HCT116 (cell line): ENCODE data around the gene LASP1. TPM values are rescaled to one million over a fixed set of nuclear protein-coding genes. Genes with fewer than 3 reads are reported as not detected.

Experiments used
- ATAC-seq: fragments of 200-7000 bp; cut with Tn5 transposase; 2 replicates; pipeline ENCODE4 v1.9.1; 2020; ENCODE audit warnings: mild to moderate bottlenecking, moderate library complexity
- BruUV-seq: library from RNA; stranded (reverse); fragments of 400-500 nt; replicated peaks from 2 replicates; lab custom pipeline; 2021; lab: Mats Ljungman, UMichigan
- CTCF ChIA-PET: fragments of 300-600 bp; sonication (Branson Sonifier 250); formaldehyde crosslinking; loops from one replicate; lab custom pipeline; 2021; ENCODE audit warnings: antibody characterized with exemption; lab: Charles Lee
- POLR2A ChIA-PET: fragments of 300-600, 350-600 bp; sonication (Branson Sonifier 250); formaldehyde crosslinking; loops from one replicate; lab custom pipeline; 2021; ENCODE audit warnings: antibody characterized with exemption; lab: Charles Lee
- RAD21 ChIA-PET, 2 experiments: fragments of 300-600 bp; sonication (Branson Sonifier 250); formaldehyde crosslinking; loops; one replicate each; lab custom pipeline; 2023; ENCODE audit warnings: low total read pairs in 2 of 2; ENCODE audit not compliant: uncharacterized antibody in 2 of 2, unreplicated experiment in 2 of 2, low non-redundant PET in 1 of 2; lab: Charles Lee
- DNase-seq: peaks from one replicate; pipeline ENCODE4 v3.0.0-alpha.2; 2010; ENCODE audit warnings: low read depth, low spot score
- H2AFZ ChIP-seq: fragments of 200-600 bp; shearing (Covaris generic), sonication (generic); 2 replicates; pipeline ENCODE4 v1.6.1; 2017; ENCODE audit warnings: low read depth, mixed run types, mixed read lengths, antibody characterized with exemption, low read length; ENCODE audit not compliant: poor library complexity, severe bottlenecking
- H3K27ac ChIP-seq: 2 replicates; pipeline ENCODE4 v1.5.1; 2012; ENCODE audit warnings: low read depth, low read length
- H3K27me3 ChIP-seq: fragments of 200-600 bp; sonication (generic); 2 replicates; pipeline ENCODE4 v1.6.1; 2016; ENCODE audit warnings: mixed run types, low read length, mixed read lengths; ENCODE audit not compliant: insufficient read depth
- H3K36me3 ChIP-seq, 2 experiments: fragments of 200-500 bp in 1 of 2; fragments of 200-600 bp in 1 of 2; sonication (Bioruptor generic) in 1 of 2; sonication (generic) in 1 of 2; 2 replicates each; pipeline versions ENCODE4 v1.5.1 to v1.6.1; 2014 to 2016; ENCODE audit warnings: low read length in 2 of 2, inconsistent platforms in 1 of 2, mixed read lengths in 1 of 2, mixed run types in 1 of 2; ENCODE audit not compliant: insufficient read depth in 2 of 2, control insufficient read depth in 1 of 2
- H3K4me1 ChIP-seq, 2 experiments: fragments of 200-600 bp in 1 of 2; sonication (generic) in 1 of 2; 2 replicates each; pipeline versions ENCODE4 v1.5.1 to v1.6.1; 2012 to 2017; ENCODE audit warnings: low read length in 2 of 2, inconsistent platforms in 1 of 2, mild to moderate bottlenecking in 1 of 2, mixed read lengths in 1 of 2, mixed run types in 1 of 2, moderate library complexity in 1 of 2; ENCODE audit not compliant: insufficient read depth in 2 of 2, control insufficient read depth in 1 of 2
- H3K4me2 ChIP-seq: fragments of 200-600 bp; sonication (generic); 2 replicates; pipeline ENCODE4 v1.6.1; 2017; ENCODE audit warnings: mixed run types, low read length, mixed read lengths
- H3K4me3 ChIP-seq, 2 experiments: fragments of 200-600 bp in 1 of 2; sonication (generic) in 1 of 2; replicated peaks in 1 of 2; 2 replicates each; pipeline ENCODE4 v1.5.1; 2011 to 2016; ENCODE audit warnings: low read length in 2 of 2, control low read depth in 1 of 2, low read depth in 1 of 2, mild to moderate bottlenecking in 1 of 2, mixed read lengths in 1 of 2, mixed run types in 1 of 2
- H3K79me2 ChIP-seq: fragments of 200-600 bp; sonication (generic); 2 replicates; pipeline ENCODE4 v1.6.1; 2017; ENCODE audit warnings: mild to moderate bottlenecking, mixed run types, low read length, moderate library complexity, mixed read lengths; ENCODE audit not compliant: insufficient read depth
- H3K9ac ChIP-seq: fragments of 200-600 bp; sonication (generic); 2 replicates; pipeline ENCODE4 v1.6.1; 2016; ENCODE audit warnings: low read length, mixed read lengths
- H3K9me2 ChIP-seq: fragments of 200-600 bp; sonication (generic), shearing (Covaris generic); 2 replicates; pipeline ENCODE4 v1.6.1; 2017; ENCODE audit warnings: mixed run types, mild to moderate bottlenecking, moderate library complexity; ENCODE audit not compliant: insufficient read depth
- H3K9me3 ChIP-seq, 2 experiments: fragments of 200-500 bp in 1 of 2; fragments of 200-600 bp in 1 of 2; sonication (Bioruptor generic) in 1 of 2; sonication (generic) in 1 of 2; 2 replicates each; pipeline ENCODE4 v1.6.1; 2014 to 2017; ENCODE audit warnings: low read length in 2 of 2, mixed read lengths in 2 of 2, inconsistent platforms in 1 of 2, low read depth in 1 of 2, mild to moderate bottlenecking in 1 of 2, mixed run types in 1 of 2, moderate library complexity in 1 of 2; ENCODE audit not compliant: control insufficient read depth in 1 of 2, insufficient read depth in 1 of 2
- H4K20me1 ChIP-seq: fragments of 200-600 bp; sonication (generic), shearing (Covaris generic); 2 replicates; pipeline ENCODE4 v1.6.1; 2017; ENCODE audit warnings: mixed run types, mild to moderate bottlenecking, moderate library complexity; ENCODE audit not compliant: insufficient read depth
- CBX3 ChIP-seq: IDR thresholded peaks from 2 replicates; pipeline ENCODE4 v1.6.1; 2012; ENCODE audit warnings: low read depth
- CEBPB ChIP-seq: IDR thresholded peaks from 2 replicates; pipeline ENCODE4 v1.6.1; 2012; ENCODE audit warnings: low read depth
- ELF1 ChIP-seq: IDR thresholded peaks from 2 replicates; pipeline ENCODE4 v1.6.1; 2012; ENCODE audit warnings: low read depth, borderline replicate concordance
- EZH2 ChIP-seq: fragments of 200-600 bp; sonication (generic); IDR thresholded peaks from 2 replicates; pipeline ENCODE4 v1.6.1; 2017; ENCODE audit warnings: antibody characterized with exemption, mixed run types
- EZH2phosphoT487 ChIP-seq: fragments of 200-600 bp; IDR thresholded peaks from 2 replicates; pipeline ENCODE4 v1.6.1; 2018; ENCODE audit warnings: antibody characterized with exemption, borderline replicate concordance
- FOSL1 ChIP-seq: IDR thresholded peaks from 2 replicates; pipeline ENCODE4 v1.6.1; 2012; ENCODE audit warnings: low read depth
- JUND ChIP-seq: IDR thresholded peaks from 2 replicates; pipeline ENCODE4 v1.6.1; 2012
- POLR2AphosphoS5 ChIP-seq: IDR thresholded peaks from 2 replicates; pipeline ENCODE4 v1.6.1; 2011; ENCODE audit warnings: mild to moderate bottlenecking, low read depth, low read length, moderate library complexity
- SIN3A ChIP-seq: IDR thresholded peaks from 2 replicates; pipeline ENCODE4 v1.6.1; 2012; ENCODE audit warnings: low read depth
- SRF ChIP-seq: IDR thresholded peaks from 2 replicates; pipeline ENCODE4 v1.6.1; 2012; ENCODE audit warnings: low read depth
- YY1 ChIP-seq: IDR thresholded peaks from 2 replicates; pipeline ENCODE4 v1.6.1; 2011; ENCODE audit warnings: low read length, low read depth, moderate library complexity, mild to moderate bottlenecking; ENCODE audit not compliant: insufficient replicate concordance; ENCODE audit errors: extremely low read depth
- ZFX ChIP-seq: fragments of 450-650 bp; IDR thresholded peaks from 2 replicates; pipeline ENCODE4 v1.6.1; 2017
- ZNF274 ChIP-seq: fragments of 200-500 bp; sonication (Bioruptor generic); IDR thresholded peaks from 2 replicates; pipeline ENCODE4 v1.6.1; 2014; ENCODE audit warnings: mild to moderate bottlenecking, low read depth, low read length, inconsistent platforms
- intact Hi-C: fragments of 100-400 bp; cut with micrococcal nuclease; formaldehyde crosslinking; loops from 2 replicates; pipeline ENCODE4 v1.10.0; 2022
- total RNA-seq: library from RNA; stranded (reverse); gene quantifications from one replicate; pipeline ENCODE4 v1.2.1, GENCODE V29; 2021; ENCODE audit not compliant: unreplicated experiment
- TF ChIP-seq, protein P1 (sequence below): IDR thresholded peaks from 2 replicates; pipeline ENCODE4 v1.6.1; 2012
- TF ChIP-seq, protein P2 (sequence below): IDR thresholded peaks from 2 replicates; pipeline ENCODE4 v1.6.1; 2012; ENCODE audit warnings: low read depth
- TF ChIP-seq, protein P3 (sequence below), 3 experiments: fragments of 200-600 bp in 1 of 3; sonication (generic) in 1 of 3; IDR thresholded peaks in 2 of 3; conservative IDR thresholded peaks in 1 of 3; 2 replicates each; pipeline ENCODE4 v1.5.1; 2012 to 2017; ENCODE audit warnings: low read depth in 2 of 3, low read length in 2 of 3, antibody characterized with exemption in 1 of 3, borderline replicate concordance in 1 of 3, control low read depth in 1 of 3, mild to moderate bottlenecking in 1 of 3, mixed read lengths in 1 of 3, mixed run types in 1 of 3, moderate library complexity in 1 of 3; ENCODE audit not compliant: insufficient read depth in 1 of 3

LASP1 gene
- total RNA-seq, 1 experiment from 2014 or later: 149 TPM

DNA sequence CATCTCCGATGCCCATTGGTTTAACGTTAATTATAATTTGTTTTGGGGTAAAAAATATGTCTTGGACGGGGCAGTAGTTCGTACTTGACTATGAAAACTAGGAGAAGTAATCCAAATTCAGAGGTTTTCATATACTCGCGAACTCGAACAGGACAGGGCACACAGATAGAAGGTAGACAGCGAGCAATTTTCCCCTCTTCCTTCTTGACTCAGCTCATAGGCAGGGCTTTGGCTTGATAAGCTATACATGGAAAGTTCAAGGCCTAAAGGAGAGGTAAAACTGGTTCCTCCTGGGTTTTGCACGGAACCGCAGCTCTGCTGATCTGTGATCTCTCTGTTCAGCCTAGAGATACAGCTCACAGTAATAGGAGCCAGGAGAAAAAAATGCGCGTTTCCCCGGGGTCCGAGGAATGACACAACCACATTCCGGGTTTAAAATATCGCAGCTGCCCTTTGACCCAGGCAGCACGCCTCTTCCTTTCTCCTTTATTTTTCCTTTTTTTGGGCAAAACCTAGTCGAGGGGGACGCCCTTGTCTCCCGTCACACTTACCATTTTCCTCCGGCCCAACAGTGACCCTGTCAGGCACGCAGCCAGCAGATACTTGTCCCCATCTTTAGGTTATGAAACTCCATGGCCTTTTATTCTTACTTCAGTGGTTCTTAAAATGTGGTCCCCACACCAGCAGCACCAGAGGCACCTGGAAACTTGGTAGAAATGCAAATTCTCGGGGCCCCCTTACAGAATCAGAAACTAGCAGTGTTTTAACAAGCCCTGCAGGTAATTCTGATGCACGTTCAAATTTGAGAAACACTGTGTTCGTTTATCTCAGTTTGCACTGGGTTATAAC is 1.7 kb upstream of the LASP1 start (continued):
- TF ChIP-seq, protein P1, sequence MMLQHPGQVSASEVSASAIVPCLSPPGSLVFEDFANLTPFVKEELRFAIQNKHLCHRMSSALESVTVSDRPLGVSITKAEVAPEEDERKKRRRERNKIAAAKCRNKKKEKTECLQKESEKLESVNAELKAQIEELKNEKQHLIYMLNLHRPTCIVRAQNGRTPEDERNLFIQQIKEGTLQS: no peak
- TF ChIP-seq, all 23 proteins: peak for 0

DNA sequence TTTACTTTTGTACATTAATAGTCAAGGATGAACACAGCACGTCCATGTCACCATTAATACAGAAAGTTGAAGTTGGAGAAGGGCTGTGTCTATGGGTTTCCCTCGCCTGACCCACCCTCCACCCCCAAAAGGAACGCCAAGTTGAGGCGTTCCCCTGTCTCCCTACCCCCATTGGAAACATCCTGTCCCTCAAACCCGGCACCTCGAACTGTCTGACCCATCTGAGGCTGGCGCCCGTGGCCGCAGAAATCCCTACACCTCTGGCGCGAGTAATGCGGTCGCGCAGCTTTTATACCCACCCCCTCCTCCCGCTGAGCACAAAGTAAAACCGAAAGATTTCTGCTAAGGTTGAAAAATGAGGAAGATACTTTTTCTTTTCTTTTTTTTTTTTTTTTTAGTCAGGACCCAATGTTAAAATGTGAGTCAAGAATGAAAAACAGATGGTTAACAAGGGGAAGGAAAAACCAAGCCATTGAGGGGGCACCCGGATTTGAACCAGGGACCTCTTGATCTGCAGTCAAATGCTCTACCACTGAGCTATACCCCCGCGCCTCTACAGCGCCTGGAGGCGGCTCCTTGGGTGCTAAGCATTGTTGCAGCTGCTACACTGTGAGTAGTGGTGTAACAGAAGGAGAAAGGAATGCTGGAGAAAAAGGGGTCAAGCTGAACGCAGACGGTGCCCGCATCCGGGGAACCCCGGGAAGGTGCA is 887 bp upstream of the LASP1 start:
- H3K4me1 ChIP-seq: peaks cover 58 to 85% of the 10 kb centered on the region in 2 experiments
- intact Hi-C loops: loop anchor here (2.0 to 5.0 kb wide), 2 partner anchors 117 to 284 kb away; partner anchors contain the start of gene PSMB3
- peak; percentile 79 for DNase-seq
- H2AFZ ChIP-seq: peak overlapping the region; percentile 95
- CTCF ChIA-PET: interaction anchor here (0.8 to 1.8 kb wide), 3 partner anchors 15 to 376 kb away, joined by 4 to 6 read pairs (median 4); partner anchors contain the start of gene RPL23
- H3K9ac ChIP-seq: peak overlapping the region; percentile 74
- H3K4me2 ChIP-seq: peak overlapping the region; percentile 85
- H3K9me2 ChIP-seq: no peaks in the 10 kb centered on the region
- H4K20me1 ChIP-seq: no peaks in the 10 kb centered on the region
- peak overlapping the region; percentile 83 to 98 for H3K4me3 ChIP-seq
- peak; percentile 55 for ATAC-seq
- peak overlapping the region; percentile 97 for H3K27ac ChIP-seq
- RAD21 ChIA-PET: interaction anchor here (0.7 kb wide), 3 partner anchors 19 to 764 kb away, joined by 3 to 5 read pairs (median 4); no protein-coding TSS in a partner anchor
- H3K79me2 ChIP-seq: peaks cover 38% of the 10 kb centered on the region
- POLR2A ChIA-PET: interaction anchor here (0.8 to 3.6 kb wide), 11 partner anchors 9 to 296 kb away, joined by 3 to 46 read pairs (median 4); partner anchors contain the start of genes CWC25, PSMB3 and RPL23
- H3K36me3 ChIP-seq: no peaks in the 10 kb centered on the region
- H3K27me3 ChIP-seq: no peaks in the 10 kb centered on the region
- BruUV-seq: no TSS peak
- no peaks in the 10 kb centered on the region for H3K9me3 ChIP-seq
- TF ChIP-seq JUND (no peak), EZH2 (no peak), CBX3 (peak; percentile 74), ZNF274 (no peak), SIN3A (no peak), EZH2phosphoT487 (no peak), CEBPB (no peak), SRF (no peak), POLR2AphosphoS5 (no peak), ELF1 (no peak), ZFX (no peak), FOSL1 (0 out of 2 replicates have a peak, but pooled peaks have one; percentile 26), YY1 (peak; percentile 50)
- TF ChIP-seq, protein P2, sequence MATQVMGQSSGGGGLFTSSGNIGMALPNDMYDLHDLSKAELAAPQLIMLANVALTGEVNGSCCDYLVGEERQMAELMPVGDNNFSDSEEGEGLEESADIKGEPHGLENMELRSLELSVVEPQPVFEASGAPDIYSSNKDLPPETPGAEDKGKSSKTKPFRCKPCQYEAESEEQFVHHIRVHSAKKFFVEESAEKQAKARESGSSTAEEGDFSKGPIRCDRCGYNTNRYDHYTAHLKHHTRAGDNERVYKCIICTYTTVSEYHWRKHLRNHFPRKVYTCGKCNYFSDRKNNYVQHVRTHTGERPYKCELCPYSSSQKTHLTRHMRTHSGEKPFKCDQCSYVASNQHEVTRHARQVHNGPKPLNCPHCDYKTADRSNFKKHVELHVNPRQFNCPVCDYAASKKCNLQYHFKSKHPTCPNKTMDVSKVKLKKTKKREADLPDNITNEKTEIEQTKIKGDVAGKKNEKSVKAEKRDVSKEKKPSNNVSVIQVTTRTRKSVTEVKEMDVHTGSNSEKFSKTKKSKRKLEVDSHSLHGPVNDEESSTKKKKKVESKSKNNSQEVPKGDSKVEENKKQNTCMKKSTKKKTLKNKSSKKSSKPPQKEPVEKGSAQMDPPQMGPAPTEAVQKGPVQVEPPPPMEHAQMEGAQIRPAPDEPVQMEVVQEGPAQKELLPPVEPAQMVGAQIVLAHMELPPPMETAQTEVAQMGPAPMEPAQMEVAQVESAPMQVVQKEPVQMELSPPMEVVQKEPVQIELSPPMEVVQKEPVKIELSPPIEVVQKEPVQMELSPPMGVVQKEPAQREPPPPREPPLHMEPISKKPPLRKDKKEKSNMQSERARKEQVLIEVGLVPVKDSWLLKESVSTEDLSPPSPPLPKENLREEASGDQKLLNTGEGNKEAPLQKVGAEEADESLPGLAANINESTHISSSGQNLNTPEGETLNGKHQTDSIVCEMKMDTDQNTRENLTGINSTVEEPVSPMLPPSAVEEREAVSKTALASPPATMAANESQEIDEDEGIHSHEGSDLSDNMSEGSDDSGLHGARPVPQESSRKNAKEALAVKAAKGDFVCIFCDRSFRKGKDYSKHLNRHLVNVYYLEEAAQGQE: no peak
- TF ChIP-seq, protein P3, sequence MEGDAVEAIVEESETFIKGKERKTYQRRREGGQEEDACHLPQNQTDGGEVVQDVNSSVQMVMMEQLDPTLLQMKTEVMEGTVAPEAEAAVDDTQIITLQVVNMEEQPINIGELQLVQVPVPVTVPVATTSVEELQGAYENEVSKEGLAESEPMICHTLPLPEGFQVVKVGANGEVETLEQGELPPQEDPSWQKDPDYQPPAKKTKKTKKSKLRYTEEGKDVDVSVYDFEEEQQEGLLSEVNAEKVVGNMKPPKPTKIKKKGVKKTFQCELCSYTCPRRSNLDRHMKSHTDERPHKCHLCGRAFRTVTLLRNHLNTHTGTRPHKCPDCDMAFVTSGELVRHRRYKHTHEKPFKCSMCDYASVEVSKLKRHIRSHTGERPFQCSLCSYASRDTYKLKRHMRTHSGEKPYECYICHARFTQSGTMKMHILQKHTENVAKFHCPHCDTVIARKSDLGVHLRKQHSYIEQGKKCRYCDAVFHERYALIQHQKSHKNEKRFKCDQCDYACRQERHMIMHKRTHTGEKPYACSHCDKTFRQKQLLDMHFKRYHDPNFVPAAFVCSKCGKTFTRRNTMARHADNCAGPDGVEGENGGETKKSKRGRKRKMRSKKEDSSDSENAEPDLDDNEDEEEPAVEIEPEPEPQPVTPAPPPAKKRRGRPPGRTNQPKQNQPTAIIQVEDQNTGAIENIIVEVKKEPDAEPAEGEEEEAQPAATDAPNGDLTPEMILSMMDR (IDR thresholded peaks at IDR 0.05 in 2 of 3, conservative IDR thresholded peaks at IDR 0.05 in 1 of 3; ENCODE audit: borderline replicate concordance in 1 of 3, insufficient read depth in 1 of 3, low read depth in 2 of 3, low read length in 2 of 3): peak in 2 of 3 experiments; percentile 26 to 27; a peak in 4 of 6 replicates
- TF ChIP-seq, protein P1: no peak; the same call in 1 of the 2 replicates
